Gastroesophageal sphincter (tissue), 4 donors: ENCODE data around the gene MGAT4A. TPM values are rescaled to one million over a fixed set of nuclear protein-coding genes. Genes with fewer than 3 reads are reported as not detected.

Experiments used
- ATAC-seq: fragments of 150-250 bp; one replicate; pipeline ENCODE4 v1.9.1; 2016; ENCODE audit warnings: mild to moderate bottlenecking, moderate library complexity
- H3K27ac ChIP-seq, 4 donors: fragments of 200-600 bp; sonication (generic) in 3 of 4; 1 replicate in 3 of 4; 2 replicates in 1 of 4; pipeline ENCODE4 v1.5.1; 2016 to 2019
- H3K27me3 ChIP-seq: fragments of 200-600 bp; sonication (generic); one replicate; pipeline ENCODE4 v1.5.1; 2019
- H3K36me3 ChIP-seq, 2 donors: fragments of 200-600 bp; sonication (generic); one replicate each; pipeline ENCODE4 v1.5.1; 2019; ENCODE audit warnings: control low read depth in 1 of 2
- H3K4me1 ChIP-seq, 3 donors: fragments of 200-600 bp; sonication (generic); 1 replicate in 2 of 3; 2 replicates in 1 of 3; pipeline ENCODE4 v1.5.1; 2016 to 2019; ENCODE audit warnings: control low read depth in 2 of 3
- H3K4me3 ChIP-seq, 2 donors: fragments of 200-600 bp; sonication (generic); one replicate each; pipeline ENCODE4 v1.5.1; 2019; ENCODE audit warnings: mild to moderate bottlenecking in 1 of 2, moderate library complexity in 1 of 2
- H3K9me3 ChIP-seq, 3 donors: fragments of 200-600 bp; sonication (generic); one replicate each; pipeline ENCODE4 v1.5.1; 2017 to 2019; ENCODE audit warnings: control low read depth in 2 of 3
- CTCF ChIP-seq, 4 experiments: fragments of 200-600 bp in 2 of 4; fragments of 450-650 bp in 2 of 4; sonication (generic) in 1 of 4; IDR thresholded peaks; one replicate each; pipeline ENCODE4 v1.5.1; 2017 to 2019; ENCODE audit warnings: antibody characterized with exemption in 4 of 4, mild to moderate bottlenecking in 2 of 4, moderate library complexity in 2 of 4
- EP300 ChIP-seq: sonication (generic); formaldehyde crosslinking; IDR thresholded peaks from one replicate; pipeline ENCODE4 v1.6.1; 2017; ENCODE audit warnings: antibody characterized with exemption, mild to moderate bottlenecking
- POLR2A ChIP-seq, 2 donors: fragments of 450-650 bp; IDR thresholded peaks; one replicate each; pipeline ENCODE4 v1.6.1; 2017; ENCODE audit warnings: antibody characterized with exemption in 2 of 2, mild to moderate bottlenecking in 2 of 2, moderate library complexity in 1 of 2
- POLR2AphosphoS5 ChIP-seq: sonication (generic); formaldehyde crosslinking; IDR thresholded peaks from one replicate; pipeline ENCODE4 v1.6.1; 2017; ENCODE audit warnings: antibody characterized with exemption
- WGBS, 2 donors: methylation state at CpG; one replicate each; pipeline ENCODE4 v1.1.5; 2018; ENCODE audit warnings: low coverage in 1 of 2; 5-methylcytosine and 5-hydroxymethylcytosine counted together
- total RNA-seq, 4 donors: library from RNA; depleted of rRNA; stranded (reverse); fragments of >200 nt; gene quantifications; one replicate each; pipeline ENCODE4 v1.1.0, GENCODE V29; 2016

MGAT4A gene
- total RNA-seq, 4 donors from 2014 or later: 12.7 to 33.0 (median 21.2) TPM

GRCh38 chr2:98614024-98614739 is 116.8 kb downstream of the MGAT4A start:
- no peak overlapping the region for H3K27ac ChIP-seq
- ATAC-seq: no peak
- TF ChIP-seq POLR2AphosphoS5: no peak
- TF ChIP-seq POLR2A (IDR thresholded peaks at IDR 0.05): no peak
- TF ChIP-seq CTCF (IDR thresholded peaks at IDR 0.05): no peak
- no peak for TF ChIP-seq EP300
- H3K9me3 ChIP-seq: no peaks in the 10 kb centered on the region
- no peak overlapping the region for H3K4me3 ChIP-seq
- H3K27me3 ChIP-seq: no peaks in the 10 kb centered on the region
- 91 to 94% methylated on average over 7 to 9 of the region's 9 CpGs for WGBS, 2 donors
- peaks cover 2 to 88% of the 10 kb centered on the region in 2 donors for H3K36me3 ChIP-seq
- H3K4me1 ChIP-seq: peaks cover 3 to 44% (median 20%) of the 10 kb centered on the region in 3 donors

- H3K27me3 ChIP-seq: no peaks in the 10 kb centered on the region
- peaks cover 14 to 74% (median 39%) of the 10 kb centered on the region in 3 donors for H3K4me1 ChIP-seq
- H3K36me3 ChIP-seq: peaks cover 0 to 40% of the 10 kb centered on the region in 2 donors
- H3K4me3 ChIP-seq: peak overlapping the region; percentile 97 to 99
- WGBS, 2 donors: 1% methylated on average over 8 to 16 of the region's 29 CpGs
- H3K9me3 ChIP-seq: no peaks in the 10 kb centered on the region
- TF ChIP-seq POLR2A (IDR thresholded peaks at IDR 0.05) (no peak), POLR2AphosphoS5 (no peak), CTCF (IDR thresholded peaks at IDR 0.05) (no peak), EP300 (no peak)
- H3K27ac ChIP-seq: peak overlapping the region; percentile 93 to 99 (median 96)
- ATAC-seq: no peak
Observed at GRCh38 chr2:98608962-98609604, 121.8 kb downstream of the MGAT4A start.

GRCh38 chr2:98608116-98608961 is 122.6 kb downstream of the MGAT4A start, which contains the start of the genes COA5 and UNC50:
Gene COA5, minus strand, starts transcription at chr2:98608512. Its CDS starts 107 bp downstream, at chr2:98608405.
Gene UNC50, plus strand, starts transcription at chr2:98608589. Its CDS starts 1,171 bp downstream, at chr2:98609760.
- TF ChIP-seq POLR2A (IDR thresholded peaks at IDR 0.05) (peak; percentile 87 to 89), CTCF (IDR thresholded peaks at IDR 0.05) (peak in 3 of 4 experiments; percentile 3 to 30 (median 19)), POLR2AphosphoS5 (peak; percentile 96), EP300 (no peak)
- peaks cover 0 to 40% of the 10 kb centered on the region in 2 donors for H3K36me3 ChIP-seq
- ATAC-seq: peak; percentile 96
- peaks cover 14 to 74% (median 39%) of the 10 kb centered on the region in 3 donors for H3K4me1 ChIP-seq
- peak within 1 kb of the TSS; percentile 93 to 99 (median 96) for H3K27ac ChIP-seq
- no peaks in the 10 kb centered on the region for H3K27me3 ChIP-seq
- no peaks in the 10 kb centered on the region for H3K9me3 ChIP-seq
- peak within 1 kb of the TSS; percentile 97 to 99 for H3K4me3 ChIP-seq
- 2% methylated on average over 9 of the region's 93 CpGs; no CpG with 5 or more reads in 1 of the 2 donors for whole genome bisulfite sequencing, 2 donors

- H3K4me1 ChIP-seq: peaks cover 14 to 70% (median 39%) of the 10 kb centered on the region in 3 donors
- WGBS, 2 donors: 3 to 7% methylated on average over 4 to 7 of the region's 7 CpGs
- no peak for ATAC-seq
Observed at GRCh38 chr2:98607741-98608115, 123.2 kb downstream of the MGAT4A start.

More at GRCh38 chr2:98607741-98608115, 123.2 kb downstream of the MGAT4A start:
- H3K27ac ChIP-seq: peak overlapping the region; percentile 93 to 99 (median 96)
- no peaks in the 10 kb centered on the region for H3K9me3 ChIP-seq
- peak overlapping the region; percentile 97 to 99 for H3K4me3 ChIP-seq
- no peak for TF ChIP-seq CTCF (IDR thresholded peaks at IDR 0.05)
- no peak for TF ChIP-seq POLR2A (IDR thresholded peaks at IDR 0.05)
- TF ChIP-seq POLR2AphosphoS5: no peak
- peaks cover 0 to 40% of the 10 kb centered on the region in 2 donors for H3K36me3 ChIP-seq
- H3K27me3 ChIP-seq: no peaks in the 10 kb centered on the region
